HS-5 (cell line): ENCODE results near the gene TOR2A.

Experiments
- DNase-seq: peaks from one replicate; pipeline ENCODE4 v3.0.0-alpha.2; 2012; ENCODE audit warnings: low read depth

TOR2A gene

DNA sequence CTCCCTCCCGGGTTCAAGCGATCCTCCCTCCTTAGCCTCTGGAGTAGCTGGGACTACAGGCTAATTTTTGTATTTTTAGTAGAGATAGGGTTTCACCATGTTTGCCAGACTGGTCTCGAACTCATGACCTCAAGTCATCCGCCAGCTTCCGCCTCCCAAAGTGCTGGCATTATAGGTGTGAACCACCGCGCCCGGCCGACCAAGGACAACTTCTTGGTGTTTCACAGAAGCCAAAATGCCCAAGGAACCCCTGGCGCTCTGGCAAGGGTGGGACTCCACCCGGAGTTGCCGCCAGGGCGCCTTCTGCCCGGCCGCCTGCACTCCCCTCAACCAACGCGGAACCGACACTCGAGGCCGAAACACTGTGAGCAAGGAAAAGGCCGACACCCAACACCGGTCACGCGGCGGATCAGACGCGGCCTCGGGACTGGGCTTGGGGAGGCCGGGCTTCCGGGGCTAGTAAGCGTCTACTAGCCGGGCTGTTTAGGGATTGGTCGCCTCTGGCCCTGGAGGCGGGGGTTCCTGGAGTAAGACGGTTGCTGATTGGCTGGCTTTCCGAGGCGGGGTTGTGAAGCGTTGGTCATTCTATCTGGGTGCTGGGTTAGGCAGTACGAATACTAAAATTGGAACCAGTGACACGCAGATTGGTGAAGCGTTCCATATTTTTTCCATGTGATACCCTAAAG, 36.0 kb downstream of the TOR2A start:
- DNase-seq: peak; percentile 64

DNA sequence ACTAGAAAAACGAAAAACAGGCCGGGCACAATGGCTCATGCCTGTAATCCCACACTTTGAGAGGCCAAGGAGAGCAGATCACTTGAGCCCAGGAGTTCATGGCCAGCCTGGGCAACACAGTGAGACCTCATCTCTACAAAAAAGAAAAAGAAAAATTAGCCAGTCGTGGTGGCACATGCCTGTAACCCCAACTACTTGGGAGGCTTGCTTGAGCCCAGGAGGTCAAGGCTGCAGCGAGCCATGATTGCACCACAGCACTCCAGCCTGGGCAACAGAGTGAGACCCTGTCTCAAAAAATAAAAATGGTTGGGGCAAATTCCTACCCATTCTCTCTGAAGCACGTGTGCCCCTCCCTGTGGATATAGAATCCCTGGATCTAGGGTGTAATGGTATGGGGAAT, 36.7 kb downstream of the TOR2A start:
- no peak for DNase-seq

DNA sequence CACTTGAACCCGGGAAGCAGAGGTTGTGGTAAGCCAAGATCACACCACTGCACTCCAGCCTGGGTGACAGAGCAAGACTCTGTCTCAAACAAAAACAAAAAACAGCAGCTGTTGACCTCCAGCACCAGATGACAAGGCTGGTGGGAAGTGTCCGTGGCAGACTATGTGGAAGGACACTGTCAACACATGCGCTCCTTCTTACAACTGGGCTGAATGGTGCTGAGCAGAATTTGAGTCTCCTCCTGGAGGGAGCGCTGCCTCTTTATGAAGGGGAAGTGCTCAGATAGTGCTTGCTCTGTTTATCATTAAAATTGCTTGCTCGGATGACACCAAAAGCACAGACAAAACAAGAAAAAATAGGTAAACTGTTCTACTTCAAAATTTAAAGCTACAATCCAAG, 37.5 kb downstream of the TOR2A start:
- DNase-seq: no peak

DNA sequence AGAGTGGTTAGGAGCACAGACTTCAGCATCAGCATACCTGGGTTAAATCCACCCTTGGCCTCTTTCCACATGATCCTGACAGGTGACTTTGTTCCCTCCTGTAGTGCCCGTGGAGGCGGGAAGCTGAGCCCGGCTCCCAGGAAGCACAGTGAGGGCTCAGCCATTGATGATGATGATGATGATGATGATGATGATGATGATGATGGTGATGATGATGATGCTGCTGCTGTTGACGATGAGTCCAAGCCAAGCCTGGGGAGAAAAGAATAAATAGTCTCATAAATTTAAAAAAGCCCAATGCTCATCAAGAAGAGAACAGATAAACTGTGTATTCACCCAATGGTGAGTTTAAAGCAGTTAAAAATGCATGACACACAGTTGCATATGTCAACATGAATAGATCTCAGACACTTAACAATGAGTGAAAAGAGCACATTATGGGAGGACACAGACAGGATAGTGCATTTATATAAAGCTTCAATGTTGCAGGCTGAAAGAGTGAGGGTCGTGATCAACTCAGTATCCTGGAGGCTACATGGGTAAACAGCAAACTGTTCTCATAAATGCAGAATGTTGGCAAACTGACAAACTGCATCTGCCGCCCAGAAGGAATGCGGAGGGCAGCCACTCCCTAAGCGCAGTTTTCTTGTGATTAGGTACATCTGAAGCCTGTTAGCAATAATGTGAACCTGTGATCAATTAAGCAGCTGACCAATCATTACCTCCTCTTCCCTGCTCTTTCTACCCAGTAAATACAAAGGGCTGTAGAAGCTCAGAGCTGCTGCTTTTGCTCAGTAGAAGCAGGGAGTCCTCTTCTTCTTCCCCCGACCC, 40.0 kb downstream of the TOR2A start:
- DNase-seq: peak; percentile 20

DNA sequence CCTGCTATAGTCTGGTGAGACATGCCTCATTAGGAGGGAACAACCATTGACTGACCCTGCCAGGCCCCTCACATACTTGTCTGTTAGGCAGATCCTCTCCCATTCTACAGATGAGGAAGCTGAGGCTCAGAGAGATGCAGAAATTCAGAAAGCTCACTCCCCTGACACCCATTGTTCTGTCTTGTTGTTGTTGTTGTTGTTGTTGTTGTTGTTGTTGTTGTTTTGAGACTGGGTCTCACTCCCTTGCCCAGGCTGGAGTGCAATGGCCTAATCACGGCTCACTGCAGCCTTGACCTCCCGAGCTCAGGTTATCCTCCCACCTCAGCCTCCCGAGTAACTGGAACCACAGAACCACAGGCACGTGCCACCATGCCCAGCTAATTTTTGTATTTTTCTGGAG, 41.4 kb downstream of the TOR2A start:
- DNase-seq: no peak

DNA sequence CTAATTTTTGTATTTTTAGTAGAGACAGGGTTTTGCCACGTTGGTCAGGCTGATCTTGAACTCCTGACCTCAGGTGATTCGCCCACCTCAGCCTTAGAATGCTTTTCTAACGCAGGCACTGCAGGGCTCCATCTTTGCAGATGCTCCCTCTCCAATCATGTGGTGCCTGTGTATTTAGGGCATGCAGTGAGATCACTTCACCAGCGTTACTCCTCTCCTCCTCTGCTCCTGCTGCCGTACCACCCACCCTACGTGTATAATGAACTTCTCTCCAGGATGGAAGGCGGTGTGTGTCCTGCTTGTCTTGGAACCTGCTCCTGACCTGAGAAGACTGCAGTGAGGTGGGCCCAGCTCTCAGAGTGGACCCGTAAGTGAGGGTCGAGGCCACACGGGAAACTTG, 42.0 kb downstream of the TOR2A start:
- DNase-seq: no peak

DNA sequence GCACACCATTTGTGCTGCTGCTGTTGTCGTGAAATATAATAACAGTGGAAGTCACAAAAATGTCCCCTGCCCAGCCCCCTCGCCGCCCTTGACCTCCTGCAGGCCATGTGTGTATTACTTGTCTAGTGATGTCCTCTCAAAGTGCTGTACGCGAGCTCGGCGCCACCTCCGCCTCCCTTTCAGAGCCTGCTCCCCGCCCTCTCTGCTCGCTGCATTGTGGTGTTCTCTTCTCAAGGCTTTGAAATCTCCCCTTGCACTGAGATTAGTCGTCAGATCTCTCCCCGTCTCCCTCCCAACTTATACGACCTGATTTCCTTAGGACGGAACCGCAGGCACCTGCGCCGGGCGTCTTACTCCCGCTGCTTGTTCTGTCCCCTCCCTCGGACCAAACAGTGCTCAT, 43.0 kb downstream of the TOR2A start:
- no peak for DNase-seq

DNA sequence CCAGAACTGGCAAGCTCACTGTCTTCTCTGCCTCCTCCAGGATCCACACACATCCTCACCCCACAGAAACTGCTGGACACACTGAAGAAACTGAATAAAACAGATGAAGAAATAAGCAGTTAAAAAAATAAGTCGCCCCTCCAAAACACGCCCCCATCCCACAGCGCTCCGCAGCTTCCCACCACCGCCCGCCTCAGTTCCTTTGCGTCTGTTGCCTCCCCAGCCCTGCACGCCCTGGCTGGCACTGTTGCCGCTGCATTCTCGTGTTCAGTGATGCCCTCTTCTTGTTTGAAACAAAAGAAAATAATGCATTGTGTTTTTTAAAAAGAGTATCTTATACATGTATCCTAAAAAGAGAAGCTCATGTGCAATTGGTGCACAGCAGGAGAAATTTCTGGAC, 44.4 kb downstream of the TOR2A start:
- no peak for DNase-seq

DNA sequence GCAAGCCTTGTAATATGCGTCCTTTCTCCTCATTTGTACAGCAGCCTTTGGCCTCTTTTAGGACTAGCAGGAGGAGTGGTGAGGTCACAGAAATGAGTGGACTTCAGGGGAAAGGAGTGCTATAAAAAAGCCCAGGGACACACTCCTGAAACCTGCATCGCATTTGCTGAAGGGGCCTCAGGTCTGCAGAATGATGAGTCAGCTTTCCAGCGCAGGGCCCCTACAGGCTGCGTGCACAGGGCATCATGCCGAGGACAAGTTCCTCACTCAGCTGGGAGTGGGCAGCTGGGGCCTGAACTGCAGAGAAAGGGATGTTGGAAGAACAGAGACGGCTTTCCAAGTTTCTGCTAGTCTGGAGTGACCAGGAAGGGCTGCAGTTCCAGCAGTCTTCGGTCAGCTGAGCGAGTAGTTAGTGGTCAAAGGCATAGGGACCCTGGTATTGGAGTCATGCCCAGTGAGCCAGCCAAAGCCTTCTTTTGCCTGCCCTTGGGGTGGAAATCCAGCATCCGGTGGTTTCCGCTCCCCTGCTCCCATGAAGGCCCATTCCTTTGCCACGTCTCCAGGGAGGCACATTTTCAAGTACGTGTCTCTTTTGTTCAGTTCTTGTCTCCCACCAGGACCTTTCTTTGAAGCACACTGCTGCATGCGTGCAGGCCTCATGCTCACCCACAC, 45.6 kb downstream of the TOR2A start:
- DNase-seq: no peak

DNA sequence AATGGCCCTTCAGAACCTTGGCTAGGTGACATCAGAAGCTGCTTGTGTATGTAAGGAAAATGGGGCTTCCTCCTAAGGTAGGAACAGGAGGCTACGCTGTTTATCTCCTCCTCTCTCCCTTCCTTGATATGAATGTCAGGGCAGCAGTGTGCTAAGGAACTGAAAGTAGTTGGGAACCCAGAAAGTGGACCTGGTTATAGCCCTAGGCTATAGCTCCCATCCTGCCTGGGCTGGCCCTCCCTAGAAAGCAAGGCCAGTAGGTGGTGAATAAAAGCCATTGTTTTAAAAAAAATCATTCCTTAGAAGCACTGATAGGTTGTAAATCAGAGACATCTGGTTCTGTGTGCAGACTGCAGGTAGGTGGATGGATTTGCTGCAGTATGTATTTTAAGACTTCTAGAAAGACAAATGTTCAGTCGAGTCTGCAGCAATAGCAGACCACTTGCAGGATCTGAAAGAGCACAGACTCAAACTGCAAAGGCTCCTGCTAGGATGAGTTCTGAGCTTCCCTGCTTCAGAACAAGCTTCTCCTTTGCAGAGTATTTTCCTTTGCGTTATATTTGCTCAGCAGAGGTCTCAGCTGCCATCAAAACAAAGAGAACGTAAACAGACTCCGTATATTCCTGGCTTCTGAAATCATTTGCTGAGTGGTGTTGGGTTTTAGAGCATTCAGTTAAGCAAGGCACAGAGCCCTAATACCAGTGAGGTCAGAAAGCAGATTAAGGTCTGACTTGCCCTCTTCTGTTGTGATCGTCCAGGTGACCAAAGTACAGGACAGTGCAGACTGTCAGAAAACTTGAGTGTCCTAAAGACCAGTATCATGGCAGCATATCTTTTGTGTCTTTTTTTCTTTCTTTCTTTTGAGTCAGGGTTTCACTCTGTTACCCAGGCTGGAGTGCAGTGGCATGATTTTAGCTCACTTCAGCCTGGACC, 48.4 kb downstream of the TOR2A start:
- DNase-seq: no peak

DNA sequence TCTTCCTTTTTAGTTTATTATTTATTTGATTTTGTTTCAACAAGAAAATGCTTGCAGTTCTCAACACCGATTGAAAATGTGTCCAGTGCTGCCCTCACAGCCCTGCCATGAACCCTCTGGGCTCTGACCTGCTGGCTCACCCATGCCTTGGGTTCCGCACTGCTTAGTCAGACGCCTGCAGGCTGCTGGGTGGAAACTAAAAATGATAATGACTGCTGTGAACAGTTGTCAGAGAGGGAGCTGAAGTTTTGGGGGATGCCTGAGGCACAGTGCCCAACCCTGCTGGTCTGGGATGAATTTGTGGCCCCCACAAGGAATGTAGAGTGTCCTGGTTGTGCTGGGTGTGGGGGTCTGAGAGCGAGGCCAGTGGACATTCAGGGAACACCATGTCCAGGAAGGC, 50.5 kb downstream of the TOR2A start:
- peak; percentile 32 for DNase-seq

DNA sequence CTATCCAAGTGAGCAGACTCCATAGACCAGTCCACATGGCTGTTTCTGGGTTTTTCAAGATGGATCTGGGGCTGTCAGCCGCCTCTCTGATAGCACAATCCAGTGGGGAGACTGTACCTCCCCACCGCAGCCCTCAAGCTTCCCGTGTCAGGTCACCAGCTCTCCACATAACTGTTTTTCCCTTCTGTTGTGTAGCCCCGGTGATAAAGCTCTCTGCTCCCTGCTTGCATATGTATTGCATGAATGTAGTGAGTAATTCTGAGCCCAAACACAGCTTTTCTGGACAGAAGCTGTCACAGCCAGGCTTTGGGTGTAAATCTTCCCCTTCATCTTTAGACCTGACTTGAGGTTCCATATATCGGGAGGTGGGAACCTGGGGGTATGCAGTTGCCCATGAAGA, 51.4 kb downstream of the TOR2A start:
- DNase-seq: no peak

DNA sequence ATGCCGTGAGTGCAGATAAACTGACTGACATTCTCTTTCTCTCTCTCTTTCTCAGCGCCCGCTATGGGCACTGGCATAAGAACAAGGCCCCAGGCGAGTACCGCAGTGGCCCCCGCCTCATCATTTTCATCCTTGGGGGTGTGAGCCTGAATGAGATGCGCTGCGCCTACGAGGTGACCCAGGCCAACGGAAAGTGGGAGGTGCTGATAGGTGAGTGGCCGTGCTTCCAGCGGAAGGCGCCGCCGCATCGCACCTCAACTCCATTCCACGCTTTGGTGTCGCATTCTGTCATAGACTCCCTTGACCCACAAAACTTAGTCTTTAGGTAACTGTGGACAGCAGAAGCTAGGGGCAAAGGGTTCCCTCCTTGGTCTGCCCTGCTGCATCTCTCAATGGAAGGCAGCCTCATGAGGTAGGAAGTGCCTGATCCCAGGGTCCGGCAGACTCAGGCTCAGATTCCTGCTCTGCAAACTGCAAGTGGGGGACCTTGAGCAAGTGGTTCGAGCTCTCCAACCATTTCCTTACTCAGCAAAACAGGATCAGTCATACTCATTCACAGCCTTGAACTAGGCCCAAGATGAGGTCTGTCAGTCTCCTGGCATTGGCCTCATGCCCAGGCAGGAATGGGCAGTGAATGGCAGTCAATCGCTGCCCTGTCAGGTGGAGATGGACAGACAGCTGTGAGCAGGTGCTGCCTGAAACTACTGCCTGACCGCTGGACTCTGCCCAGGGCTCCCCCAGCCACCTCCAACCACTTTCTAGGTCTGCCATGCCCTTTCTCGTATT, 52.5 kb downstream of the TOR2A start:
- no peak for DNase-seq
